Kidney (tissue), 14 donors: ENCODE measurements around the gene NFX1. TPM values are rescaled to one million over a fixed set of nuclear protein-coding genes. Genes with fewer than 3 reads are reported as not detected.

Source experiments
- DNase-seq, 5 donors: peaks; one replicate each; pipeline ENCODE4 v3.0.0-alpha.2; 2013 to 2020
- FAIRE-seq: peaks from 2 replicates; lab custom pipeline; 2012; peaks lifted over from hg19 to GRCh38; lab: Jason Lieb, UNC
- H3K27ac ChIP-seq, 2 donors: one replicate each; pipeline ENCODE4 v1.7.0; 2013; ENCODE audit warnings: low read depth in 2 of 2, low read length in 2 of 2, inconsistent platforms in 1 of 2
- H3K27me3 ChIP-seq: one replicate; pipeline ENCODE4 v1.7.1; 2013; ENCODE audit warnings: low read length, inconsistent platforms; ENCODE audit not compliant: control insufficient read depth, insufficient read depth
- H3K36me3 ChIP-seq, 3 donors: one replicate each; pipeline versions ENCODE4 v1.7.0 to v1.7.1; 2013; ENCODE audit warnings: low read length in 3 of 3, control low read depth in 1 of 3, inconsistent platforms in 1 of 3; ENCODE audit not compliant: insufficient read depth in 3 of 3, control insufficient read depth in 2 of 3
- H3K4me1 ChIP-seq, 3 donors: one replicate each; pipeline versions ENCODE4 v1.7.0 to v1.7.1; 2013; ENCODE audit warnings: low read length in 3 of 3, inconsistent platforms in 1 of 3, low read depth in 1 of 3; ENCODE audit not compliant: control insufficient read depth in 2 of 3, insufficient read depth in 2 of 3
- H3K4me3 ChIP-seq, 3 donors: one replicate each; pipeline versions ENCODE4 v1.7.0 to v1.8.1; 2013; ENCODE audit warnings: low read length in 3 of 3, control low read depth in 1 of 3, inconsistent platforms in 1 of 3
- H3K9ac ChIP-seq, 3 donors: one replicate each; pipeline versions ENCODE4 v1.7.0 to v1.7.1; 2013; ENCODE audit warnings: low read length in 3 of 3, control low read depth in 1 of 3, inconsistent platforms in 1 of 3
- H3K9me3 ChIP-seq, 3 donors: one replicate each; pipeline versions ENCODE4 v1.7.0 to v1.7.1; 2013; ENCODE audit warnings: low read length in 3 of 3, control low read depth in 1 of 3, inconsistent platforms in 1 of 3; ENCODE audit not compliant: control insufficient read depth in 2 of 3, insufficient read depth in 1 of 3
- CTCF ChIP-seq: IDR thresholded peaks from 3 replicates; pipeline ENCODE4 v1.5.1; 2012; ENCODE audit warnings: mild to moderate bottlenecking, moderate library complexity, borderline replicate concordance; ENCODE audit not compliant: insufficient read depth; ENCODE audit errors: extremely low read depth
- intact Hi-C: fragments of 100-400 bp; cut with DNase I; formaldehyde crosslinking; loops from one replicate; pipeline ENCODE4 v1.11.1; 2022
- polyA plus RNA-seq: library from polyadenylated mRNA; stranded (reverse); fragments of 350-450 nt; fragmentation: Illumina TruSeq; extraction: RNeasy Lipid Tissue Mini Kit (QIAGEN cat#74804); gene quantifications from one replicate; pipeline ENCODE4 v1.2.3, GENCODE V29; 2014; ENCODE audit warnings: low read depth, low replicate concordance; ENCODE audit not compliant: insufficient read depth
- total RNA-seq: library from RNA; stranded (reverse); fragmentation: NEBNext Ultra II Directional; extraction: Animal tissue kit (Norgen Biotek cat#: 25700); gene quantifications from one replicate; pipeline ENCODE4 v1.2.1, GENCODE V29; 2021
- donor health status: control.
- donor health status: control.
- donor health status: control.
- donor health status: control.
- donor health status: control.
- donor health status: DM: yes; HTN: yes; CAD: no.
- donor health status: Normal renal cell carcinoma (clear cell type).

Gene NFX1
- total and polyA plus RNA-seq, 2 donors from 2014 or later, result 12.2 to 46.3 TPM

GRCh38 chr9:33415501-33416038 is 125.3 kb downstream of the NFX1 start:
- intact Hi-C loops, result no loop called here
- Histone ChIP-seq H3K4me1 (peaks cover 0 to 8% (median 0%) of the 10 kb centered on the region in 3 donors), H3K27me3 (no peaks in the 10 kb centered on the region), H3K4me3 (no peak overlapping the region), H3K9me3 (no peaks in the 10 kb centered on the region), H3K36me3 (no peaks in the 10 kb centered on the region), H3K27ac (no peak overlapping the region), H3K9ac (no peak overlapping the region)
- peak; percentile 55 for TF ChIP-seq CTCF
- DNase-seq, result peak; percentile 44 to 90 (median 68)
- no peak for FAIRE-seq

DNA sequence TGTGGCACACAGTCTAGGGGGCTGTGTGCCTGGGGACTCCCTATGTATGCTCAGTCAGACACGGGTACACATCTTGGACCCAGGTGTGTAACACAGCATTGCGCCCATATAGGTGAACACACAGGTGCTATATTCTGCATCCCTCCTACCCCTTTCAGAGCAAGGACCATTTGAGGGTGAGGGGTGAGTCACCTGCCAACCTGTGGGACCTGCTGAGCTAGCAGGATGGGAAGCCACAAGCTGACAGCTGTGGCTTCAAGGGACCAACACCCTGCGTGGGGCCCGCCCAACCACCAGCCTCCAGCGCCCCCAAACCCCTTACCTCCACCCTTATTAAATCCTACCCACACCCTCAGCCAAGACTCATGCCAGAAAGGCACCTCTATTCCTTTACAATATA is 126.7 kb downstream of the NFX1 start:
- intact Hi-C loops, result no loop called here

GRCh38 chr9:33418090-33418489 is 127.8 kb downstream of the NFX1 start:
- Histone ChIP-seq H3K36me3 (no peaks in the 10 kb centered on the region), H3K4me3 (no peak overlapping the region), H3K27ac (no peak overlapping the region), H3K9me3 (no peaks in the 10 kb centered on the region), H3K27me3 (no peaks in the 10 kb centered on the region), H3K4me1 (peaks cover 0 to 8% (median 0%) of the 10 kb centered on the region in 3 donors), H3K9ac (no peak overlapping the region)
- intact Hi-C loops, result no loop called here
- DNase-seq, result no peak
- no peak for FAIRE-seq
- TF ChIP-seq CTCF, result no peak

More for the DNA sequence above, 126.7 kb downstream of the NFX1 start:
- no peak overlapping the region for H3K4me3 ChIP-seq
- no peaks in the 10 kb centered on the region for H3K9me3 ChIP-seq
- no peak for DNase-seq
- no peaks in the 10 kb centered on the region for H3K36me3 ChIP-seq
- no peak overlapping the region for H3K27ac ChIP-seq
- H3K27me3 ChIP-seq, result no peaks in the 10 kb centered on the region
- H3K4me1 ChIP-seq, result peaks cover 0 to 8% (median 0%) of the 10 kb centered on the region in 3 donors
- H3K9ac ChIP-seq, result no peak overlapping the region
- TF ChIP-seq CTCF, result no peak
- no peak for FAIRE-seq
